Retinal pigment epithelial cell (primary cell): Measurements from ENCODE around the gene TRIM65.

Experiments used
- DNase-seq: peaks from one replicate; pipeline ENCODE4 v3.0.0-alpha.2; 2010; ENCODE audit warnings: low read depth
- H3K4me3 ChIP-seq: 2 replicates; pipeline ENCODE4 v1.5.1; 2011; ENCODE audit warnings: mild to moderate bottlenecking, low read length, control low read depth, moderate library complexity
- CTCF ChIP-seq: conservative IDR thresholded peaks from 2 replicates; pipeline ENCODE4 v1.5.1; 2011; ENCODE audit warnings: low read depth, low read length, control low read depth, inconsistent platforms

TRIM65 gene

GRCh38 chr17:75937652-75938051 lies 40.9 kb upstream of the TRIM65 start:
- no peak for DNase-seq
- no peak for TF ChIP-seq CTCF
- H3K4me3 ChIP-seq: no peak overlapping the region

GRCh38 chr17:75933808-75934207 lies 37.1 kb upstream of the TRIM65 start:
- DNase-seq: no peak
- no peak for TF ChIP-seq CTCF
- no peak overlapping the region for H3K4me3 ChIP-seq

GRCh38 chr17:75932852-75933251 lies 36.1 kb upstream of the TRIM65 start:
- no peak for TF ChIP-seq CTCF
- no peak for DNase-seq

GRCh38 chr17:75931062-75931461 lies 34.3 kb upstream of the TRIM65 start:
- H3K4me3 ChIP-seq: no peak overlapping the region
- TF ChIP-seq CTCF: no peak
- DNase-seq: no peak

More at GRCh38 chr17:75932852-75933251, 36.1 kb upstream of the TRIM65 start:
- H3K4me3 ChIP-seq: no peak overlapping the region

GRCh38 chr17:75927286-75927922 lies 30.7 kb upstream of the TRIM65 start:
- TF ChIP-seq CTCF: peak; percentile 51
- no peak overlapping the region for H3K4me3 ChIP-seq
- DNase-seq: no peak

GRCh38 chr17:75926456-75926855 lies 29.7 kb upstream of the TRIM65 start:
- no peak for TF ChIP-seq CTCF
- H3K4me3 ChIP-seq: no peak overlapping the region
- no peak for DNase-seq

GRCh38 chr17:75925912-75926311 lies 29.2 kb upstream of the TRIM65 start:
- TF ChIP-seq CTCF: no peak
- no peak overlapping the region for H3K4me3 ChIP-seq
- DNase-seq: no peak
